Astrocyte of the spinal cord (primary cell): ENCODE results near the gene DENND2A.
A peak's percentile ranks its signal among the peaks of the same experiment; 100 is the strongest.
"Not testable (repeated sequence)": the region's sequence is repeated elsewhere in the genome, so short reads cannot be mapped to it uniquely, and the experiment has no call there.

Source experiments
- DNase-seq: peaks from one replicate; pipeline ENCODE4 v3.0.0; 2011; ENCODE audit warnings: low read depth, low spot score
- H3K4me3 ChIP-seq: 2 replicates; pipeline ENCODE4 v1.5.1; 2011; ENCODE audit warnings: low read depth, mild to moderate bottlenecking, low read length, moderate library complexity
- in situ Hi-C: cut with HindIII; loops from 2 replicates; pipeline ENCODE4 v1.10.0; 2017; ENCODE audit warnings: low sequenced_read_pairs
- TF ChIP-seq, protein P1 (sequence below): IDR thresholded peaks from 2 replicates; pipeline ENCODE4 v1.5.1; 2012; ENCODE audit warnings: low read depth, mild to moderate bottlenecking, low read length, inconsistent platforms

The DENND2A gene

GRCh38 chr7:140678081-140678815 is 37.6 kb upstream of the DENND2A start:
- H3K4me3 ChIP-seq = no peak overlapping the region
- in situ Hi-C loops = no loop called here
- no peak for DNase-seq
- TF ChIP-seq, protein P1, sequence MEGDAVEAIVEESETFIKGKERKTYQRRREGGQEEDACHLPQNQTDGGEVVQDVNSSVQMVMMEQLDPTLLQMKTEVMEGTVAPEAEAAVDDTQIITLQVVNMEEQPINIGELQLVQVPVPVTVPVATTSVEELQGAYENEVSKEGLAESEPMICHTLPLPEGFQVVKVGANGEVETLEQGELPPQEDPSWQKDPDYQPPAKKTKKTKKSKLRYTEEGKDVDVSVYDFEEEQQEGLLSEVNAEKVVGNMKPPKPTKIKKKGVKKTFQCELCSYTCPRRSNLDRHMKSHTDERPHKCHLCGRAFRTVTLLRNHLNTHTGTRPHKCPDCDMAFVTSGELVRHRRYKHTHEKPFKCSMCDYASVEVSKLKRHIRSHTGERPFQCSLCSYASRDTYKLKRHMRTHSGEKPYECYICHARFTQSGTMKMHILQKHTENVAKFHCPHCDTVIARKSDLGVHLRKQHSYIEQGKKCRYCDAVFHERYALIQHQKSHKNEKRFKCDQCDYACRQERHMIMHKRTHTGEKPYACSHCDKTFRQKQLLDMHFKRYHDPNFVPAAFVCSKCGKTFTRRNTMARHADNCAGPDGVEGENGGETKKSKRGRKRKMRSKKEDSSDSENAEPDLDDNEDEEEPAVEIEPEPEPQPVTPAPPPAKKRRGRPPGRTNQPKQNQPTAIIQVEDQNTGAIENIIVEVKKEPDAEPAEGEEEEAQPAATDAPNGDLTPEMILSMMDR = no peak

DNA sequence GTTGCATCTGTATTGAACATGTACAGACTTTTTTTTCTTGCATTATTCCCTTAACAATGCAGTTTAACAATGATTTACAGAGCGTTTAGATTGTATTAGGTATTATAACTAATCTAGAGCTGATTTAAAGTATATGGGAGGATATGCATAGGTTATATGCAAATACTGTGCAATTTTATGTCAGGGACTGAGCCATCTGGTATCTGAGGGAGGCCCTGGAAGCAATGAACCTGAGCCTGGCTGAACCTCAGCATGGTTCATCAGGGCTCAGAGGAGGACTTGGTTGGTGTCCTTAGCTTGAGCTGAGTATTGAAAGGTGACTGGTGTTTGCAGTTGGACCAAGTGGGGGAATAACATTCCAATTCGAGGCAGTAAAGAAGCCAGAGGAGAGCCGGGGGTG is 36.9 kb upstream of the DENND2A start:
- no peak overlapping the region for H3K4me3 ChIP-seq
- DNase-seq = no peak
- TF ChIP-seq, protein P1 = no peak
- in situ Hi-C loops = no loop called here

DNA sequence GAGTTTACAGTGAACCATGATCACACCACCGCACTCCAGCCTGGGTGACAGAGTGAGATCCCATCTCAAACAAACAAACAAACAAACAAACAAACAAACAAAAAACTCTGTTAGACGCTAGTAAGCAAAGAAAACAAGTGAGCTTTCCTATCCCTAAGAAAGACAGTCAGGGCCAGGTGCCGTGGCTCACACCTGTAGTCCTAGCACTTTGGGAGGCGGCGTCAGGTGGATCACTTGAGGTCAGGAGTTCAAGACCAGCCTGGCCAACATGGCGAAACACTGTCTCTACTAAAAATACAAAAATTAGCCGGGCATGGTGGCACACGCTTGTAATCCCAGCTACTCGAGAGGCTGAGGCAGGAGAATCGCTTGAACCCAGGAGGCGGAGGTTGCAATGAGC is 36.3 kb upstream of the DENND2A start:
- DNase-seq, in situ Hi-C loops, H3K4me3 ChIP-seq: not testable (repeated sequence)

- H3K4me3 ChIP-seq = no peak overlapping the region
- no peak for DNase-seq
Observed at GRCh38 chr7:140676306-140676705, 35.7 kb upstream of the DENND2A start.

GRCh38 chr7:140675726-140676125 is 35.1 kb upstream of the DENND2A start:
- no peak for DNase-seq
- TF ChIP-seq, protein P1 = no peak
- in situ Hi-C loops = no loop called here
- H3K4me3 ChIP-seq = no peak overlapping the region

More at GRCh38 chr7:140676306-140676705, 35.7 kb upstream of the DENND2A start:
- TF ChIP-seq, protein P1 = no peak
- in situ Hi-C loops = no loop called here

- H3K4me3 ChIP-seq = no peak overlapping the region
- peak; percentile 41 for DNase-seq
- in situ Hi-C loops = no loop called here
- TF ChIP-seq, protein P1 = peak; percentile 62
Observed at GRCh38 chr7:140674899-140675701, 34.5 kb upstream of the DENND2A start.

- no peak overlapping the region for H3K4me3 ChIP-seq
- in situ Hi-C loops = no loop called here
- TF ChIP-seq, protein P1 = no peak
- no peak for DNase-seq
Observed at GRCh38 chr7:140674356-140674800, 33.8 kb upstream of the DENND2A start.
